GM12801 (cell line): ENCODE results near the gene KLHL40.

ENCODE experiments used
- CTCF ChIP-seq: IDR thresholded peaks from one replicate; pipeline ENCODE4 v1.5.1; 2011; ENCODE audit warnings: control low read depth; ENCODE audit not compliant: insufficient read length; ENCODE audit errors: extremely low read depth

The KLHL40 gene

GRCh38 chr3:42674146-42674545 lies 11.2 kb upstream of the KLHL40 start:
- no peak for TF ChIP-seq CTCF

- no peak for TF ChIP-seq CTCF
These were observed 9.4 kb upstream of the KLHL40 start for GRCh38 chr3:42675909-42676308.

- no peak for TF ChIP-seq CTCF
These were observed 6.9 kb upstream of the KLHL40 start for GRCh38 chr3:42678447-42678846.

GRCh38 chr3:42680271-42680670 lies 5.1 kb upstream of the KLHL40 start:
- TF ChIP-seq CTCF: no peak

GRCh38 chr3:42680806-42681205 lies 4.5 kb upstream of the KLHL40 start:
- TF ChIP-seq CTCF: no peak

GRCh38 chr3:42681361-42682038 lies 3.8 kb upstream of the KLHL40 start:
- TF ChIP-seq CTCF: no peak

- no peak for TF ChIP-seq CTCF
These were observed 2.9 kb upstream of the KLHL40 start for GRCh38 chr3:42682301-42683070.
